NCI-H1436 (cell line): ENCODE results near the gene AQP12B.
A peak's percentile ranks its signal among the peaks of the same experiment; 100 is the strongest.
"Not testable (repeated sequence)": the region's sequence is repeated elsewhere in the genome, so short reads cannot be mapped to it uniquely, and the experiment has no call there.

Source experiments
- DNase-seq: peaks from one replicate; lab custom pipeline; 2025; lab: John Stamatoyannopoulos, UW

The AQP12B gene

DNA sequence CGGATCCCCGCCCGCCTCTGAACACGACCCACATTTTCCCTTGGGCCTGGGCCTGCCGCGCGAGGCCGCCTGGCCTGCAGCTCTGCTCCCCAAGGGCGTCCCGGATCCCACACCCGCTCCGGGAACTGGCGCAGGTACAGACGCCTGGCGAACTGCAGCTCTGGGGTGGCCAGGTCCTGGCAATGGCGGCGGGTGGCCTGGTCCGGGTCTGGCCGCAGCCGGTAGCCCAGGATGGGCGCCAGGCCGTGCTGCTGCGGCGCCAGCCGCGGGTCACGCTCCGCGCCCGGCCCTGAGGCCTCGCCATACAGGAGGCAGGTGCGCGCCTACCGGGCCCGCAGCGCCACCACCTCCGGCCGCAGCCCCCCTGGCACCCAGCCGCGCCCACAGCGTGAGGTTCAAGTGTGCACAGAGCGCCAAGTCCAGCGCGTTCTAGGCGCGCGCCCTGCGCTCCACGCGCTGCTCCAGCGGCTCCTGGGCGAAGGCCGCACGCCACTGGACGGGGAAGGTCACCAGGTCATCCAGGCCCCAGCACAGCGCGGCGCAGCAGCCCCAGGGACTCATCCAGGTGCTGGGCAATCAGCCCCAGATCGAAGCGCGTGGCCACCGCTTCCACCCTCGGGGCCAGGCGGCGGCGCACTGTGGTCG lies 18.5 kb upstream of the AQP12B start:
- no peak for DNase-seq

GRCh38 chr2:240700616-240701015 lies 17.9 kb upstream of the AQP12B start:
- not testable (repeated sequence) for DNase-seq

- DNase-seq = not testable (repeated sequence)
Measured at GRCh38 chr2:240699835-240700234, 17.1 kb upstream of the AQP12B start.

DNA sequence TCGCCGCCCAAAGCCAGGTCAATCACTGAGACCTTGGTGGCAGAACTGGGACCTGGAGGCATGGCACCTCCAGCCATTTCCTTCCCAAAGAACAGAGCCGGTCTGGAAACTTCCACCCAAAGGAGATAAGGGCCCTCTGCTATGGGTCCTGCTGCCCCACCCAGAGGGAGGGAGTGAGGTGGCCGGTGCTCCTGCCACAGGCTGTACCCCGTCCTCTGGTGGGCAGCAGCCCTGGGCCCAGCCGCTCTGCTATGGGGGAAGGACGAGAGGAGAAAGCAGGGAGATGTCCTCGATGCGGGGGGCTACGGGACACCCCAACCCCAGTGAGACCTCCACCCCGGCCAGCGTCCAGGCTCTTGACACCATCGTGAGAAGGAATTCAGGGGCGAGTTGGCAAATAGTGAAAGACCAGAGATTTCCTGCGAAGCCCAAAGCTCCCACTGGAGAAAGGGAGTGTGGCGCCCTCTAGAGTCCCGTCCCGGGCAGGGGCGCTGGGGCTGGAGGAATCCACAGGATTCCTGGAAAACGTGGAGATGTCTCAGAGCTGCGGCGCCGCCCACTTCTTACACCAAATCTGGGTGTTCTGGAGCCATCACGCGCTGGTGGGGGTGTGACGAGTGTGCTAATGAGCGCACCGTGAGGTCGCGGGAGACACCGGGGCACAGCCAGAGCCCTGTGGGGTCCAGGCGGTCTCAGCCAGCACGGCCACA lies 16.3 kb upstream of the AQP12B start:
- not testable (repeated sequence) for DNase-seq

- DNase-seq = not testable (repeated sequence)
Measured at GRCh38 chr2:240696469-240696868, 13.8 kb upstream of the AQP12B start.

DNA sequence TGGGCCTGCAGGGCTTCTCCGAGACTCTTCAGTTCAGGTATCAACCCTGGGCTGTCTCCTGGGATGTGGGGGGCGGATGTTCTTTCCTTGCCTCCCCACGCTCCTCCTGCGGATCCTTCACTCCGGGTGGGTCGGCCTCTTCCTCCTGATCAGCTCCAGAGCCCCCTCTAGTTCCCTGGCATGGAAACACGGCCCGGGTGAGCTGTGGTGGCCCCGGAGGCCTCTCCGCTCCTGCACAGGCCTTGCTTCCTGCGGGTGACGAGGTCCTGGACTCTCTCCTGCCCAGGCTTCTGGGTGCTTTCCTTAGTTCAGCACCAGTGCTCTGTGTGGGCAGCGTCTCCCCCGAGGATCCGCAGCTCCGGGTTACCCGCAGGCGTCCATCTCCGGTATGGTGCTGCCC lies 12.9 kb upstream of the AQP12B start:
- not testable (repeated sequence) for DNase-seq

GRCh38 chr2:240694304-240694703 lies 11.6 kb upstream of the AQP12B start:
- not testable (repeated sequence) for DNase-seq

DNA sequence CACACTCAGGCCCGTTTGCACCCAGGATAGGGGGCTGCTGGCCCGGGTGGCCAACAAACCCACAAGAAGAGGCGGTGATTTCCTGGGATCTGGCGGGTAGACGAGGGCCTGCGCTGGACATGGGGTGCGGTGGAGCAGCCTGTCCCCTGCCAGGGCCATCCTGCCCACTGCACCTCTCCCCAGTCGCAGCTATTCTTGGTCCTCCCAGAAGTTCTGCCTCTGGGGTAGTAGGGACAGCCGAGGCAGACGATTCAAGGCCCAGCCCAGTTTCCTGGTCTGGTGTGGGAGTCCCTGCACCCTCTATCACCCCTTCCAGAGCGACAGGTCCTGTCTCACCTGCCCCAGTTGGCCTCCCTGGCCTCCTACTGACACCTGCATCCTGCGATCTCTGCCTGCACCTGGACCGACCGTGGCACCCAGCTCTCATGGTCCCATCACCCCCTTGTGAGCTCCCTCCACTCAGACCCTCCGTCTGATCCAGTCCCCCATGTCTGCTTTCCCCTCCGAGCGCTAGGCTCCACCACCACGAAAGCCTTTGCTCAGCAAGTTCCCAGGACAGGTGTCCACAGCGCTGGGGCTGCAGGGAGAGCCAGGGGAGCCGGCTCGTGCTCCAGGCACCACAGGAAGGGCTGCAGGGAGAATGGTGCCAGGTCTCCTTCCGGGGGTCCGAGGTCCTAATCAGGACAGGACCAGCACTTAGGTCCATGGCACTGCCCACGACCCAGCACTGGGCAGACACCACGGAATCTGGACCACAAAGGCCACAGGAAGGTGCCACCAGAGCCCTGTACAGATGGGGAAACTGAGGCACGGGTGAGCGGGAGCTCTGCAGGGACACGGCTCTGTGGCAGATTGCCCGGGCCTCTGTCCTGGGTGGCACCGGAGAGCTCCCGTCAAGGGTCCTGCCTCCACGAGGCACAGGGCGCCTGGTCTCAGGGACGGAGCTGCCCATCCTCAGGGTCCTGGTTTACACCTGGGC lies 10.2 kb upstream of the AQP12B start:
- not testable (repeated sequence) for DNase-seq

GRCh38 chr2:240691631-240692420 lies 9.1 kb upstream of the AQP12B start, which contains the start of gene AQP12A:
TSS of gene AQP12A (plus strand) at chr2:240691866. CDS start at chr2:240691914, 48 bp downstream.
- DNase-seq = not testable (repeated sequence)

DNA sequence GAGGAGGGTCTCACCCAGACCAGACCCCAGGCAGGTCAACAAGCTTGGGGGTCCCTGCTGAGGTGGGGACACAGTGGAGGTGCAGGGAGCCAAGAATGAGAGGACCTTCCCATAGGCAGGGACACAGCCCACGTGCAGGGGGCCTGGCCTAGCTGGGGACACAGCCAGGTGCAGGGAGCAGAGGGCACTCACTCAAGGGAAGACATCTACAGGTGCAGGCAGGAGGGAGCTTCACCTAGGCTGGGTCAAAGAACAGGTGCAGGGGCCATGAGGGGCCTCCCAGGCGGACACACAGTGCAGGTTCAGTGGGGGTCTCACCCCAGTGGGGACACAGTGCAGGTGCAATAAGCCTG lies 8.4 kb upstream of the AQP12B start:
- not testable (repeated sequence) for DNase-seq

GRCh38 chr2:240690421-240691074 lies 7.9 kb upstream of the AQP12B start:
- not testable (repeated sequence) for DNase-seq

GRCh38 chr2:240689975-240690374 lies 7.3 kb upstream of the AQP12B start:
- no peak for DNase-seq

- DNase-seq = no peak
Measured at GRCh38 chr2:240688553-240688919, 5.9 kb upstream of the AQP12B start.

GRCh38 chr2:240687741-240688552 lies 5.3 kb upstream of the AQP12B start:
- DNase-seq = no peak

DNA sequence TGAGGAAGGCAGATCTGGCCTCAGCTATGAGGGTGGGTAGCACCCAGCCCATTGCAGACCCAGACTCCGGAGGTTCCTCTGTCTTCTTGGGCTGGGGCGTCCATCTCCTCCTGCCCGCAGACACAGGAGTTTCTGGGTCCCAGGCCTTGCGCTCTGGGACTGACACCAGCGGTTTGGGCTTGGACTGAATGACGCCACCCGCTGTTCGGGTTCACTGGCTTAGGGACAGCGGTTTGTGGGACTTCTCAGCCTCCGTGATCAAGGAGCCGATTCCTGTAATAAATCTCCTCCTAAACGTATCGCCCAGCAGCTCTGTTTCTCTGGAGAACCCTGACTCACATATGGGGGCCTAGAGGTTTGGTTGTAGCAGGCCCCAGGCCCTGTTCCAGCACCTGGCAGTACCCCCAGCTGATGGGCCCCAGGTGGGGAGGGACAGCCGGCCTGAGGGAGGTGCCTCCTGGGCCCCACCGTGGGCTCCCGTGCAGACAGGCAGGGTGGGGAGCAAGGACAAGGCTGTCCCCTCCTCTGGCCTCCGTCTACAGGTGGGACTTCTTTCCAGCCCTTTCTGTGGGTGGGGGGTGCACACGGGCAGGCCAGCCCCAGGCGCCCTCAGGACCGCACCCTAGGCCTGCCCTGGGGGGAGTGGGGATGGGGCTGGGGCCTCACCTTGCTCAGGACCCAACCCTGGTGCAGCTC lies 4.5 kb upstream of the AQP12B start:
- DNase-seq = no peak

DNA sequence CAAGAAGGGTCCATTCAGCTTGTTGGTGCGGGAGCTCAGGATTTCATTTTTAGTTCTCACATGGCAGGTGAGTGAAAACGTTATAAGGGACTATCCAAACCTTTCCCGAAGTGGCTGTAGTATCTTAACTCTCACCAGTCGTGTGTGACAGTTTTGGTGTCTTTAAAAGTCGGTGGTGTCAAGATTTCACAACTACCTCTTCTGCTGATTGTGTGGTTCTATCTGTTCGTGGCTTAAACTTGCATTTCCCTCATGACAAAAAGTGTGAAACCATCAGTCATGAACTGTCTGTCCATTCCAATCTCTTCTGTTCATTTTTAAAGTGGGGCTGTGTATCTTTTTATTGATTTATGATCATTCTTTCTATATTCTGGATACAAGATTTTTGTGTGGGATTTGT lies 3.8 kb upstream of the AQP12B start:
- no peak for DNase-seq

GRCh38 chr2:240685771-240686371 lies 3.2 kb upstream of the AQP12B start:
- DNase-seq = peak; percentile 9

GRCh38 chr2:240683980-240684728 lies 1.5 kb upstream of the AQP12B start:
- DNase-seq = not testable (repeated sequence)
